HCT116 (cell line): Measurements from ENCODE around the gene WWOX. TPM values are rescaled to one million over a fixed set of nuclear protein-coding genes. Genes with fewer than 3 reads are reported as not detected.

Experiments used
- ATAC-seq: fragments of 200-7000 bp; cut with Tn5 transposase; 2 replicates; pipeline ENCODE4 v1.9.1; 2020; ENCODE audit warnings: mild to moderate bottlenecking, moderate library complexity
- BruUV-seq: library from RNA; stranded (reverse); fragments of 400-500 nt; replicated peaks from 2 replicates; lab custom pipeline; 2021; lab: Mats Ljungman, UMichigan
- CTCF ChIA-PET: fragments of 300-600 bp; sonication (Branson Sonifier 250); formaldehyde crosslinking; loops from one replicate; lab custom pipeline; 2021; ENCODE audit warnings: antibody characterized with exemption; lab: Charles Lee
- POLR2A ChIA-PET: fragments of 300-600, 350-600 bp; sonication (Branson Sonifier 250); formaldehyde crosslinking; loops from one replicate; lab custom pipeline; 2021; ENCODE audit warnings: antibody characterized with exemption; lab: Charles Lee
- RAD21 ChIA-PET, 2 experiments: fragments of 300-600 bp; sonication (Branson Sonifier 250); formaldehyde crosslinking; loops; one replicate each; lab custom pipeline; 2023; ENCODE audit warnings: low total read pairs in 2 of 2; ENCODE audit not compliant: uncharacterized antibody in 2 of 2, unreplicated experiment in 2 of 2, low non-redundant PET in 1 of 2; lab: Charles Lee
- DNase-seq: peaks from one replicate; pipeline ENCODE4 v3.0.0-alpha.2; 2010; ENCODE audit warnings: low read depth, low spot score
- H2AFZ ChIP-seq: fragments of 200-600 bp; shearing (Covaris generic), sonication (generic); 2 replicates; pipeline ENCODE4 v1.6.1; 2017; ENCODE audit warnings: low read depth, mixed run types, mixed read lengths, antibody characterized with exemption, low read length; ENCODE audit not compliant: poor library complexity, severe bottlenecking
- H3K27ac ChIP-seq: 2 replicates; pipeline ENCODE4 v1.5.1; 2012; ENCODE audit warnings: low read depth, low read length
- H3K27me3 ChIP-seq: fragments of 200-600 bp; sonication (generic); 2 replicates; pipeline ENCODE4 v1.6.1; 2016; ENCODE audit warnings: mixed run types, low read length, mixed read lengths; ENCODE audit not compliant: insufficient read depth
- H3K36me3 ChIP-seq, 2 experiments: fragments of 200-500 bp in 1 of 2; fragments of 200-600 bp in 1 of 2; sonication (Bioruptor generic) in 1 of 2; sonication (generic) in 1 of 2; 2 replicates each; pipeline versions ENCODE4 v1.5.1 to v1.6.1; 2014 to 2016; ENCODE audit warnings: low read length in 2 of 2, inconsistent platforms in 1 of 2, mixed read lengths in 1 of 2, mixed run types in 1 of 2; ENCODE audit not compliant: insufficient read depth in 2 of 2, control insufficient read depth in 1 of 2
- H3K4me1 ChIP-seq, 2 experiments: fragments of 200-600 bp in 1 of 2; sonication (generic) in 1 of 2; 2 replicates each; pipeline versions ENCODE4 v1.5.1 to v1.6.1; 2012 to 2017; ENCODE audit warnings: low read length in 2 of 2, inconsistent platforms in 1 of 2, mild to moderate bottlenecking in 1 of 2, mixed read lengths in 1 of 2, mixed run types in 1 of 2, moderate library complexity in 1 of 2; ENCODE audit not compliant: insufficient read depth in 2 of 2, control insufficient read depth in 1 of 2
- H3K4me2 ChIP-seq: fragments of 200-600 bp; sonication (generic); 2 replicates; pipeline ENCODE4 v1.6.1; 2017; ENCODE audit warnings: mixed run types, low read length, mixed read lengths
- H3K4me3 ChIP-seq, 2 experiments: fragments of 200-600 bp in 1 of 2; sonication (generic) in 1 of 2; replicated peaks in 1 of 2; 2 replicates each; pipeline ENCODE4 v1.5.1; 2011 to 2016; ENCODE audit warnings: low read length in 2 of 2, control low read depth in 1 of 2, low read depth in 1 of 2, mild to moderate bottlenecking in 1 of 2, mixed read lengths in 1 of 2, mixed run types in 1 of 2
- H3K79me2 ChIP-seq: fragments of 200-600 bp; sonication (generic); 2 replicates; pipeline ENCODE4 v1.6.1; 2017; ENCODE audit warnings: mild to moderate bottlenecking, mixed run types, low read length, moderate library complexity, mixed read lengths; ENCODE audit not compliant: insufficient read depth
- H3K9ac ChIP-seq: fragments of 200-600 bp; sonication (generic); 2 replicates; pipeline ENCODE4 v1.6.1; 2016; ENCODE audit warnings: low read length, mixed read lengths
- H3K9me2 ChIP-seq: fragments of 200-600 bp; sonication (generic), shearing (Covaris generic); 2 replicates; pipeline ENCODE4 v1.6.1; 2017; ENCODE audit warnings: mixed run types, mild to moderate bottlenecking, moderate library complexity; ENCODE audit not compliant: insufficient read depth
- H3K9me3 ChIP-seq, 2 experiments: fragments of 200-500 bp in 1 of 2; fragments of 200-600 bp in 1 of 2; sonication (Bioruptor generic) in 1 of 2; sonication (generic) in 1 of 2; 2 replicates each; pipeline ENCODE4 v1.6.1; 2014 to 2017; ENCODE audit warnings: low read length in 2 of 2, mixed read lengths in 2 of 2, inconsistent platforms in 1 of 2, low read depth in 1 of 2, mild to moderate bottlenecking in 1 of 2, mixed run types in 1 of 2, moderate library complexity in 1 of 2; ENCODE audit not compliant: control insufficient read depth in 1 of 2, insufficient read depth in 1 of 2
- H4K20me1 ChIP-seq: fragments of 200-600 bp; sonication (generic), shearing (Covaris generic); 2 replicates; pipeline ENCODE4 v1.6.1; 2017; ENCODE audit warnings: mixed run types, mild to moderate bottlenecking, moderate library complexity; ENCODE audit not compliant: insufficient read depth
- CBX3 ChIP-seq: IDR thresholded peaks from 2 replicates; pipeline ENCODE4 v1.6.1; 2012; ENCODE audit warnings: low read depth
- CEBPB ChIP-seq: IDR thresholded peaks from 2 replicates; pipeline ENCODE4 v1.6.1; 2012; ENCODE audit warnings: low read depth
- EGR1 ChIP-seq: IDR thresholded peaks from 2 replicates; pipeline ENCODE4 v1.6.1; 2012; ENCODE audit warnings: low read depth
- ELF1 ChIP-seq: IDR thresholded peaks from 2 replicates; pipeline ENCODE4 v1.6.1; 2012; ENCODE audit warnings: low read depth, borderline replicate concordance
- EZH2 ChIP-seq: fragments of 200-600 bp; sonication (generic); IDR thresholded peaks from 2 replicates; pipeline ENCODE4 v1.6.1; 2017; ENCODE audit warnings: antibody characterized with exemption, mixed run types
- EZH2phosphoT487 ChIP-seq: fragments of 200-600 bp; IDR thresholded peaks from 2 replicates; pipeline ENCODE4 v1.6.1; 2018; ENCODE audit warnings: antibody characterized with exemption, borderline replicate concordance
- FOSL1 ChIP-seq: IDR thresholded peaks from 2 replicates; pipeline ENCODE4 v1.6.1; 2012; ENCODE audit warnings: low read depth
- JUND ChIP-seq: IDR thresholded peaks from 2 replicates; pipeline ENCODE4 v1.6.1; 2012
- POLR2A ChIP-seq: IDR thresholded peaks from 2 replicates; pipeline ENCODE4 v1.7.0; 2011; ENCODE audit warnings: borderline replicate concordance; ENCODE audit not compliant: insufficient read depth, insufficient read length; ENCODE audit errors: extremely low read depth
- RAD21 ChIP-seq: IDR thresholded peaks from 2 replicates; pipeline ENCODE4 v1.6.1; 2012; ENCODE audit warnings: low read depth, mild to moderate bottlenecking
- SIN3A ChIP-seq: IDR thresholded peaks from 2 replicates; pipeline ENCODE4 v1.6.1; 2012; ENCODE audit warnings: low read depth
- SP1 ChIP-seq: IDR thresholded peaks from 2 replicates; pipeline ENCODE4 v1.6.1; 2012; ENCODE audit warnings: low read depth
- SRF ChIP-seq: IDR thresholded peaks from 2 replicates; pipeline ENCODE4 v1.6.1; 2012; ENCODE audit warnings: low read depth
- TCF7L2 ChIP-seq: IDR thresholded peaks from 2 replicates; pipeline ENCODE4 v1.7.0; 2011; ENCODE audit warnings: borderline replicate concordance, inconsistent platforms; ENCODE audit not compliant: insufficient read depth, insufficient read length; ENCODE audit errors: extremely low read depth
- YY1 ChIP-seq: IDR thresholded peaks from 2 replicates; pipeline ENCODE4 v1.6.1; 2011; ENCODE audit warnings: low read length, low read depth, moderate library complexity, mild to moderate bottlenecking; ENCODE audit not compliant: insufficient replicate concordance; ENCODE audit errors: extremely low read depth
- ZNF274 ChIP-seq: fragments of 200-500 bp; sonication (Bioruptor generic); IDR thresholded peaks from 2 replicates; pipeline ENCODE4 v1.6.1; 2014; ENCODE audit warnings: mild to moderate bottlenecking, low read depth, low read length, inconsistent platforms
- intact Hi-C: fragments of 100-400 bp; cut with micrococcal nuclease; formaldehyde crosslinking; loops from 2 replicates; pipeline ENCODE4 v1.10.0; 2022
- total RNA-seq: library from RNA; stranded (reverse); gene quantifications from one replicate; pipeline ENCODE4 v1.2.1, GENCODE V29; 2021; ENCODE audit not compliant: unreplicated experiment
- TF ChIP-seq, protein P1 (sequence below): IDR thresholded peaks from 2 replicates; pipeline ENCODE4 v1.6.1; 2012
- TF ChIP-seq, protein P2 (sequence below): IDR thresholded peaks from 2 replicates; pipeline ENCODE4 v1.6.1; 2012; ENCODE audit warnings: low read depth
- TF ChIP-seq, protein P3 (sequence below): IDR thresholded peaks from 2 replicates; pipeline ENCODE4 v1.6.1; 2012

WWOX gene
- total RNA-seq, 1 experiment from 2014 or later, result 13.7 TPM

DNA sequence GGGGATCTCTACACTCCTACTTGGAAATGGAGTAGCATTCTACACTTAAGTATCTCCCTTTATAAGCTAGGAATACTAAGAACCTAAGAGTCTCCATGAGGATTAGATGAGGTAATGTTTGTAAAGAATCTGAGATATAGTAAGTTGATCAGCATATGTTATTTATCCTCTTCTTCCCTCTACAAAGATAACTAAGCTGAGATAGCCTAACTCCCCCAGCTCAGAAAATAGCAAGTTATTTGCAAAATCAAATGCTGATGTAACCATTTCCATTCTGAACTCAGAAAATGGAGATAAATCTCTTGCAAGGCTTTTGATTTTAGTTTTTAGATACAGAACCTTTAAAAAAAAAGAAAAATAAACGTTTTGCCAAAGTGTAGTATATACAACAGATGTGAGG lies 975.1 kb downstream of the WWOX start:
- H3K27ac ChIP-seq, result no peak overlapping the region
- no TSS peak for BruUV-seq
- peaks cover 6 to 10% of the 10 kb centered on the region in 2 experiments; a peak in 2 of 4 replicates for H3K9me3 ChIP-seq
- H3K9me2 ChIP-seq, result no peaks in the 10 kb centered on the region
- H2AFZ ChIP-seq, result no peak overlapping the region
- ChIA-PET CTCF (no interaction called here), RAD21 (no interaction called here), POLR2A (no interaction called here)
- H3K4me3 ChIP-seq, result no peak overlapping the region
- no peak for DNase-seq
- H4K20me1 ChIP-seq, result no peaks in the 10 kb centered on the region
- H3K79me2 ChIP-seq, result no peaks in the 10 kb centered on the region
- TF ChIP-seq JUND (no peak), EZH2phosphoT487 (no peak), CBX3 (no peak), RAD21 (no peak), ZNF274 (no peak), TCF7L2 (no peak), EZH2 (no peak)
- TF ChIP-seq, protein P1, sequence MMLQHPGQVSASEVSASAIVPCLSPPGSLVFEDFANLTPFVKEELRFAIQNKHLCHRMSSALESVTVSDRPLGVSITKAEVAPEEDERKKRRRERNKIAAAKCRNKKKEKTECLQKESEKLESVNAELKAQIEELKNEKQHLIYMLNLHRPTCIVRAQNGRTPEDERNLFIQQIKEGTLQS, result no peak
- H3K4me1 ChIP-seq, result no peaks in the 10 kb centered on the region
- no peaks in the 10 kb centered on the region for H3K36me3 ChIP-seq
- H3K9ac ChIP-seq, result no peak overlapping the region
- no peak overlapping the region for H3K4me2 ChIP-seq
- no peak for ATAC-seq
- intact Hi-C loops, result no loop called here
- no peaks in the 10 kb centered on the region for H3K27me3 ChIP-seq

DNA sequence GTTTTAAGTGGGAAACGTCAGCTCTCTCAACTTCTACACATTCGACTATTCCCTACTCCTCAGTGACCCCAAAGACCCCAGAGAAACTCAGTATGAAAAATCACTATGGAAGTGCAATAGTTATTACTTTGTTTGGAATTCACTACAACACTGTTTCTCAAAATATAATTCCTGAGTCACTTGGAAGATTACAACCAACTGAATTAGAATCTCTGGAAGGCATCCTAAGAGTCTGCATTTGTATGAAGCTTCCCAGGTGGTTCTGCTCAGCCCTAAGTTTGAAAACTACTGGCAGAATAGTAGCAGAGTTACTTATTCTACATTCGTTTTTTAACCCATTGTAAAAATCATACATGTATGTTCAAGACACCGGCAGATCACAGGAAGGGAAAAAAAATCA lies 975.5 kb downstream of the WWOX start:
- Histone ChIP-seq H3K9me2 (no peaks in the 10 kb centered on the region), H3K9me3 (peaks cover 6 to 10% of the 10 kb centered on the region in 2 experiments; a peak in 2 of 4 replicates), H3K4me2 (no peak overlapping the region), H3K27me3 (no peaks in the 10 kb centered on the region), H3K79me2 (no peaks in the 10 kb centered on the region), H2AFZ (no peak overlapping the region), H3K4me1 (no peaks in the 10 kb centered on the region), H3K4me3 (no peak overlapping the region), H4K20me1 (no peaks in the 10 kb centered on the region), H3K36me3 (no peaks in the 10 kb centered on the region), H3K27ac (no peak overlapping the region), H3K9ac (no peak overlapping the region)
- ChIA-PET RAD21 (no interaction called here), POLR2A (no interaction called here), CTCF (no interaction called here)
- no peak for TF ChIP-seq TCF7L2
- TF ChIP-seq, protein P1, result no peak
- no peak for TF ChIP-seq EZH2
- no peak for TF ChIP-seq SIN3A
- no peak for TF ChIP-seq YY1
- TF ChIP-seq, protein P2, sequence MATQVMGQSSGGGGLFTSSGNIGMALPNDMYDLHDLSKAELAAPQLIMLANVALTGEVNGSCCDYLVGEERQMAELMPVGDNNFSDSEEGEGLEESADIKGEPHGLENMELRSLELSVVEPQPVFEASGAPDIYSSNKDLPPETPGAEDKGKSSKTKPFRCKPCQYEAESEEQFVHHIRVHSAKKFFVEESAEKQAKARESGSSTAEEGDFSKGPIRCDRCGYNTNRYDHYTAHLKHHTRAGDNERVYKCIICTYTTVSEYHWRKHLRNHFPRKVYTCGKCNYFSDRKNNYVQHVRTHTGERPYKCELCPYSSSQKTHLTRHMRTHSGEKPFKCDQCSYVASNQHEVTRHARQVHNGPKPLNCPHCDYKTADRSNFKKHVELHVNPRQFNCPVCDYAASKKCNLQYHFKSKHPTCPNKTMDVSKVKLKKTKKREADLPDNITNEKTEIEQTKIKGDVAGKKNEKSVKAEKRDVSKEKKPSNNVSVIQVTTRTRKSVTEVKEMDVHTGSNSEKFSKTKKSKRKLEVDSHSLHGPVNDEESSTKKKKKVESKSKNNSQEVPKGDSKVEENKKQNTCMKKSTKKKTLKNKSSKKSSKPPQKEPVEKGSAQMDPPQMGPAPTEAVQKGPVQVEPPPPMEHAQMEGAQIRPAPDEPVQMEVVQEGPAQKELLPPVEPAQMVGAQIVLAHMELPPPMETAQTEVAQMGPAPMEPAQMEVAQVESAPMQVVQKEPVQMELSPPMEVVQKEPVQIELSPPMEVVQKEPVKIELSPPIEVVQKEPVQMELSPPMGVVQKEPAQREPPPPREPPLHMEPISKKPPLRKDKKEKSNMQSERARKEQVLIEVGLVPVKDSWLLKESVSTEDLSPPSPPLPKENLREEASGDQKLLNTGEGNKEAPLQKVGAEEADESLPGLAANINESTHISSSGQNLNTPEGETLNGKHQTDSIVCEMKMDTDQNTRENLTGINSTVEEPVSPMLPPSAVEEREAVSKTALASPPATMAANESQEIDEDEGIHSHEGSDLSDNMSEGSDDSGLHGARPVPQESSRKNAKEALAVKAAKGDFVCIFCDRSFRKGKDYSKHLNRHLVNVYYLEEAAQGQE, result no peak
- no peak for TF ChIP-seq EGR1
- no peak for TF ChIP-seq FOSL1
- no peak for TF ChIP-seq ZNF274
- TF ChIP-seq SRF, result no peak
- TF ChIP-seq POLR2A, result no peak
- TF ChIP-seq ELF1, result no peak
- TF ChIP-seq EZH2phosphoT487, result no peak
- no peak for TF ChIP-seq SP1
- TF ChIP-seq, protein P3, sequence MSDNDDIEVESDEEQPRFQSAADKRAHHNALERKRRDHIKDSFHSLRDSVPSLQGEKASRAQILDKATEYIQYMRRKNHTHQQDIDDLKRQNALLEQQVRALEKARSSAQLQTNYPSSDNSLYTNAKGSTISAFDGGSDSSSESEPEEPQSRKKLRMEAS, result no peak
- no peak for TF ChIP-seq CEBPB
- BruUV-seq, result no TSS peak
- intact Hi-C loops, result no loop called here
- DNase-seq, result no peak
- ATAC-seq, result no peak
